H9 (cell line): Measurements from ENCODE around the gene ERVFRD-1. TPM values are rescaled to one million over a fixed set of nuclear protein-coding genes. Genes with fewer than 3 reads are reported as not detected.

ENCODE experiments used
- DNase-seq: peaks from one replicate; pipeline ENCODE4 v3.0.0-alpha.2; 2017
- H2AFZ ChIP-seq: one replicate; pipeline ENCODE4 v1.6.1; 2013; ENCODE audit warnings: mild to moderate bottlenecking, low read length, control low read depth, moderate library complexity
- H2AK5ac ChIP-seq: 2 replicates; pipeline ENCODE4 v1.6.1; 2013; ENCODE audit warnings: low read length, control low read depth, mixed read lengths; ENCODE audit not compliant: insufficient read length
- H2BK120ac ChIP-seq: one replicate; pipeline ENCODE4 v1.6.1; 2013; ENCODE audit warnings: low read depth, mild to moderate bottlenecking, low read length, control low read depth, inconsistent platforms; ENCODE audit not compliant: poor library complexity, severe bottlenecking
- H2BK12ac ChIP-seq: 2 replicates; pipeline ENCODE4 v1.6.1; 2013; ENCODE audit warnings: low read length, control low read depth, mixed read lengths, low read depth; ENCODE audit not compliant: insufficient read length
- H2BK15ac ChIP-seq: 2 replicates; pipeline ENCODE4 v1.6.1; 2013; ENCODE audit warnings: low read depth, low read length, control low read depth
- H2BK20ac ChIP-seq: one replicate; pipeline ENCODE4 v1.6.1; 2013; ENCODE audit warnings: low read depth, mild to moderate bottlenecking, low read length, control low read depth, inconsistent platforms; ENCODE audit not compliant: poor library complexity, severe bottlenecking
- H2BK5ac ChIP-seq: 2 replicates; pipeline ENCODE4 v1.6.1; 2013; ENCODE audit warnings: low read length, control low read depth, mixed read lengths; ENCODE audit not compliant: insufficient read length
- H3K14ac ChIP-seq: 2 replicates; pipeline ENCODE4 v1.6.1; 2013; ENCODE audit warnings: low read length, control low read depth; ENCODE audit not compliant: insufficient read depth
- H3K18ac ChIP-seq: 2 replicates; pipeline ENCODE4 v1.6.1; 2013; ENCODE audit warnings: low read depth, mild to moderate bottlenecking, mixed read lengths, low read length, control low read depth; ENCODE audit not compliant: insufficient read length
- H3K23ac ChIP-seq: 2 replicates; pipeline ENCODE4 v1.6.1; 2013; ENCODE audit warnings: low read length, control low read depth, mixed read lengths, low read depth; ENCODE audit not compliant: insufficient read length
- H3K23me2 ChIP-seq: 2 replicates; pipeline ENCODE4 v1.6.1; 2013; ENCODE audit warnings: low read depth, mild to moderate bottlenecking, mixed read lengths, low read length, control low read depth; ENCODE audit not compliant: insufficient read length, poor library complexity, severe bottlenecking
- H3K27ac ChIP-seq: 2 replicates; pipeline ENCODE4 v1.5.1; 2013; ENCODE audit warnings: low read length, control low read depth, mixed read lengths, low read depth; ENCODE audit not compliant: insufficient read length
- H3K27me3 ChIP-seq: 2 replicates; pipeline ENCODE4 v1.6.1; 2013; ENCODE audit warnings: low read length, control low read depth, inconsistent platforms; ENCODE audit not compliant: insufficient read depth
- H3K4ac ChIP-seq: 2 replicates; pipeline ENCODE4 v1.6.1; 2013; ENCODE audit warnings: low read depth, mild to moderate bottlenecking, control low read depth, inconsistent platforms, low read length, moderate library complexity
- H3K4me1 ChIP-seq: 2 replicates; pipeline ENCODE4 v1.6.1; 2013; ENCODE audit warnings: low read length, control low read depth, inconsistent platforms; ENCODE audit not compliant: insufficient read depth
- H3K4me2 ChIP-seq: 2 replicates; pipeline ENCODE4 v1.6.1; 2013; ENCODE audit warnings: low read length, control low read depth, mixed read lengths; ENCODE audit not compliant: insufficient read length, insufficient read depth
- H3K56ac ChIP-seq: 2 replicates; pipeline ENCODE4 v1.6.1; 2013; ENCODE audit warnings: low read depth, mild to moderate bottlenecking, mixed read lengths, low read length, control low read depth; ENCODE audit not compliant: insufficient read length
- H3K79me1 ChIP-seq: 2 replicates; pipeline ENCODE4 v1.6.1; 2013; ENCODE audit warnings: low read depth, mild to moderate bottlenecking, moderate library complexity, low read length, control low read depth, inconsistent platforms; ENCODE audit not compliant: insufficient read depth, poor library complexity, severe bottlenecking
- H3K79me2 ChIP-seq: 2 replicates; pipeline ENCODE4 v1.6.1; 2013; ENCODE audit warnings: low read length, control low read depth, inconsistent platforms; ENCODE audit not compliant: insufficient read depth
- H3K9ac ChIP-seq: 2 replicates; pipeline ENCODE4 v1.6.1; 2013; ENCODE audit warnings: low read length, control low read depth, mixed read lengths; ENCODE audit not compliant: insufficient read length; ENCODE audit errors: extremely low read depth
- H3K9me3 ChIP-seq: one replicate; pipeline ENCODE4 v1.6.1; 2013; ENCODE audit warnings: low read depth, low read length, inconsistent platforms; ENCODE audit not compliant: control insufficient read depth
- H3T11ph ChIP-seq: one replicate; pipeline ENCODE4 v1.6.1; 2013; ENCODE audit warnings: mild to moderate bottlenecking, low read length, control low read depth, inconsistent platforms
- H4K20me1 ChIP-seq: one replicate; pipeline ENCODE4 v1.6.1; 2013; ENCODE audit not compliant: control insufficient read depth, insufficient read length, insufficient read depth
- H4K5ac ChIP-seq: 2 replicates; pipeline ENCODE4 v1.6.1; 2013; ENCODE audit warnings: low read depth, mild to moderate bottlenecking, mixed read lengths, low read length, control low read depth; ENCODE audit not compliant: insufficient read length
- H4K8ac ChIP-seq: replicated peaks from 2 replicates; pipeline ENCODE4 v1.6.1; 2013; ENCODE audit warnings: low read length, control low read depth, mixed read lengths, low read depth; ENCODE audit not compliant: insufficient read length
- H4K91ac ChIP-seq: 2 replicates; pipeline ENCODE4 v1.6.1; 2013; ENCODE audit warnings: low read depth, mild to moderate bottlenecking, moderate library complexity, mixed read lengths, low read length, control low read depth; ENCODE audit not compliant: insufficient read length
- H3K27ac Mint-ChIP-seq, 3 experiments: 2 replicates in 2 of 3; 3 replicates in 1 of 3; pipeline ENCODE4 v1.8.0; 2020 to 2021; ENCODE audit warnings: mixed read lengths in 3 of 3, mild to moderate bottlenecking in 1 of 3, moderate library complexity in 1 of 3
- H3K27me3 Mint-ChIP-seq: 2 replicates; pipeline ENCODE4 v1.8.0; 2021; ENCODE audit warnings: low read depth, mild to moderate bottlenecking, moderate library complexity, mixed read lengths
- H3K36me3 Mint-ChIP-seq, 3 experiments: 2 replicates in 2 of 3; 3 replicates in 1 of 3; pipeline ENCODE4 v1.8.0; 2020 to 2021; ENCODE audit warnings: low read depth in 3 of 3, mixed read lengths in 3 of 3; ENCODE audit not compliant: insufficient read depth in 1 of 3
- H3K4me1 Mint-ChIP-seq, 2 experiments: 2 replicates each; pipeline ENCODE4 v1.8.0; 2020; ENCODE audit warnings: mixed read lengths in 2 of 2
- H3K4me3 Mint-ChIP-seq, 2 experiments: 2 replicates in 1 of 2; 3 replicates in 1 of 2; pipeline ENCODE4 v1.8.0; 2020 to 2021; ENCODE audit warnings: mild to moderate bottlenecking in 2 of 2, mixed read lengths in 2 of 2, moderate library complexity in 1 of 2
- H3K9me3 Mint-ChIP-seq, 2 experiments: 2 replicates in 1 of 2; 3 replicates in 1 of 2; pipeline ENCODE4 v1.8.0; 2020; ENCODE audit warnings: mild to moderate bottlenecking in 2 of 2, mixed read lengths in 2 of 2, moderate library complexity in 1 of 2
- CTCF ChIP-seq: fragments of 200-600 bp; sonication (generic); conservative IDR thresholded peaks from 3 replicates; pipeline ENCODE4 v1.8.0; 2021; ENCODE audit warnings: antibody characterized with exemption, mild to moderate bottlenecking
- WGBS: extraction: QIAGEN DNeasy Blood & Tissue Kit; methylation state at CpG from one replicate; pipeline ENCODE4 v1.1.7; 2013; ENCODE audit warnings: missing lambda C conversion rate, low lambda C conversion rate, mixed read lengths; ENCODE audit not compliant: insufficient read length; ENCODE audit errors: extremely low coverage; 5-methylcytosine and 5-hydroxymethylcytosine counted together
- total RNA-seq: library from RNA; stranded (reverse); gene quantifications from 2 replicates; pipeline ENCODE4 v1.2.1, GENCODE V29; 2021

Gene ERVFRD-1
- total RNA-seq, 1 experiment from 2014 or later: not detected

GRCh38 chr6:11065436-11066202, 45.9 kb downstream of the ERVFRD-1 start:
- H3K79me1 ChIP-seq: no peaks in the 10 kb centered on the region
- WGBS: no CpG with 5 or more reads among the region's 6 CpGs
- no peak for DNase-seq

More at GRCh38 chr6:11065436-11066202, 45.9 kb downstream of the ERVFRD-1 start:
- H4K20me1 ChIP-seq: no peaks in the 10 kb centered on the region
- no peak overlapping the region for H4K8ac ChIP-seq
- no peaks in the 10 kb centered on the region for H3K9me3 ChIP-seq
- H2BK5ac ChIP-seq: no peak overlapping the region
- H3K23ac ChIP-seq: no peak overlapping the region
- Mint-ChIP-seq H3K9me3 (no peaks in the 10 kb centered on the region), H3K27ac (no peak overlapping the region; a peak in 1 of 7 replicates), H3K36me3 (no peaks in the 10 kb centered on the region), H3K4me3 (no peak overlapping the region), H3K27me3 (no peaks in the 10 kb centered on the region; the same call in 1 of the 2 replicates), H3K4me1 (peaks cover 4 to 8% of the 10 kb centered on the region in 2 experiments; a peak in 3 of 4 replicates)
- no peak overlapping the region for H3K27ac ChIP-seq
- no peak overlapping the region for H2AK5ac ChIP-seq
- H2BK15ac ChIP-seq: no peak overlapping the region
- H4K91ac ChIP-seq: no peak overlapping the region
- H3K4me2 ChIP-seq: no peak overlapping the region
- H2BK20ac ChIP-seq: no peak overlapping the region
- H3K4ac ChIP-seq: no peak overlapping the region
- H3K79me2 ChIP-seq: no peaks in the 10 kb centered on the region
- no peak overlapping the region for H4K5ac ChIP-seq
- no peak overlapping the region for H2BK12ac ChIP-seq
- no peaks in the 10 kb centered on the region; the same call in 1 of the 2 replicates for H3K4me1 ChIP-seq
- H3T11ph ChIP-seq: no peak overlapping the region
- no peak overlapping the region for H3K18ac ChIP-seq
- no peaks in the 10 kb centered on the region for H3K23me2 ChIP-seq
- H3K9ac ChIP-seq: no peak overlapping the region
- peak overlapping the region; percentile 68 for H2AFZ ChIP-seq
- no peak overlapping the region for H2BK120ac ChIP-seq
- H3K56ac ChIP-seq: no peak overlapping the region
- no peak overlapping the region for H3K14ac ChIP-seq
- no peaks in the 10 kb centered on the region for H3K27me3 ChIP-seq
- TF ChIP-seq CTCF: no peak
